Panc1 (cell line): ENCODE results near the gene PLPP7. TPM values are rescaled to one million over a fixed set of nuclear protein-coding genes. Genes with fewer than 3 reads are reported as not detected.

Experiments
- ATAC-seq: fragments of 200-7000 bp; cut with Tn5 transposase; 2 replicates; pipeline ENCODE4 v1.9.1; 2020; ENCODE audit warnings: mild to moderate bottlenecking, moderate library complexity
- BruUV-seq: library from RNA; stranded (reverse); fragments of 400-500 nt; replicated peaks from 2 replicates; lab custom pipeline; 2021; lab: Mats Ljungman, UMichigan
- CTCF ChIA-PET: fragments of 300-600 bp; sonication (Branson Sonifier 250); formaldehyde crosslinking; loops from one replicate; lab custom pipeline; 2022; ENCODE audit warnings: antibody characterized with exemption; lab: Charles Lee
- POLR2A ChIA-PET: fragments of 300-600 bp; sonication (Branson Sonifier 250); formaldehyde crosslinking; loops from one replicate; lab custom pipeline; 2022; ENCODE audit warnings: antibody characterized with exemption; lab: Charles Lee
- DNase-seq: peaks from one replicate; pipeline ENCODE4 v3.0.0-alpha.2; 2010; ENCODE audit warnings: low read depth, low spot score
- H3K27ac ChIP-seq: 2 replicates; pipeline ENCODE4 v1.5.1; 2011; ENCODE audit warnings: mild to moderate bottlenecking, low read length, inconsistent platforms
- H3K27me3 ChIP-seq: fragments of 200-500 bp; sonication (Bioruptor generic); 2 replicates; pipeline ENCODE4 v1.6.0; 2014; ENCODE audit warnings: low read length, inconsistent platforms; ENCODE audit not compliant: control insufficient read depth, insufficient read depth
- H3K36me3 ChIP-seq: fragments of 200-500 bp; sonication (Bioruptor generic); 2 replicates; pipeline ENCODE4 v1.5.1; 2014; ENCODE audit warnings: inconsistent platforms, mild to moderate bottlenecking, low read length, moderate library complexity; ENCODE audit not compliant: control insufficient read depth, insufficient read depth
- H3K4me1 ChIP-seq: 2 replicates; pipeline ENCODE4 v1.5.1; 2011; ENCODE audit warnings: inconsistent platforms, mild to moderate bottlenecking, low read length, moderate library complexity; ENCODE audit not compliant: control insufficient read depth, insufficient read depth
- H3K4me3 ChIP-seq, 2 experiments: 2 replicates each; pipeline ENCODE4 v1.5.1; 2011 to 2012; ENCODE audit warnings: low read depth in 2 of 2, low read length in 2 of 2, mild to moderate bottlenecking in 2 of 2, inconsistent platforms in 1 of 2, moderate library complexity in 1 of 2
- H3K9me3 ChIP-seq: fragments of 200-500 bp; sonication (Bioruptor generic); 2 replicates; pipeline ENCODE4 v1.5.1; 2014; ENCODE audit warnings: low read depth, mild to moderate bottlenecking, inconsistent platforms, low read length, moderate library complexity; ENCODE audit not compliant: control insufficient read depth, insufficient read depth
- CTCF ChIP-seq: fragments of 450-650 bp; IDR thresholded peaks from 2 replicates; pipeline ENCODE4 v1.5.1; 2017; ENCODE audit warnings: mild to moderate bottlenecking
- POLR2AphosphoS5 ChIP-seq: IDR thresholded peaks from 2 replicates; pipeline ENCODE4 v1.6.1; 2012; ENCODE audit warnings: mild to moderate bottlenecking, low read depth, low read length, moderate library complexity
- REST ChIP-seq, 2 experiments: IDR thresholded peaks; 2 replicates each; pipeline ENCODE4 v1.6.1; 2011 to 2012; ENCODE audit warnings: low read depth in 2 of 2, control low read depth in 1 of 2, low read length in 1 of 2, mild to moderate bottlenecking in 1 of 2, moderate library complexity in 1 of 2; ENCODE audit not compliant: insufficient read depth in 1 of 2
- SIN3A ChIP-seq: IDR thresholded peaks from 2 replicates; pipeline ENCODE4 v1.6.1; 2012; ENCODE audit warnings: low read depth, mild to moderate bottlenecking, low read length, moderate library complexity, borderline replicate concordance; ENCODE audit not compliant: insufficient read depth
- TCF7L2 ChIP-seq: IDR thresholded peaks from 2 replicates; pipeline ENCODE4 v1.6.1; 2011; ENCODE audit warnings: mild to moderate bottlenecking, low read depth, low read length, inconsistent platforms
- in situ Hi-C: cut with HindIII; loops from 2 replicates; pipeline ENCODE4 v1.10.0; 2016; ENCODE audit warnings: low sequenced_read_pairs, low pct_unique_long_range_greater_than_20kb
- intact Hi-C: fragments of 100-400 bp; cut with micrococcal nuclease; formaldehyde crosslinking; loops from one replicate; pipeline ENCODE4 v1.10.0; 2022; ENCODE audit not compliant: unreplicated experiment
- total RNA-seq: library from RNA; stranded (reverse); gene quantifications from one replicate; pipeline ENCODE4 v1.2.1, GENCODE V29; 2021; ENCODE audit not compliant: unreplicated experiment

Gene PLPP7
- total RNA-seq, 1 experiment from 2014 or later = 3.3 TPM

- TF ChIP-seq SIN3A (no peak), REST (IDR thresholded peaks at IDR 0.05; ENCODE audit: insufficient read depth in 1 of 2, low read depth in 2 of 2, low read length in 1 of 2) (no peak), POLR2AphosphoS5 (no peak)
- Histone ChIP-seq H3K27me3 (no peaks in the 10 kb centered on the region), H3K4me1 (no peaks in the 10 kb centered on the region), H3K36me3 (no peaks in the 10 kb centered on the region), H3K27ac (no peak overlapping the region), H3K9me3 (no peaks in the 10 kb centered on the region), H3K4me3 (peak overlapping the region; percentile 27 to 34; a peak in 3 of 4 replicates)
- CTCF ChIA-PET = no interaction called here
- no peak for DNase-seq
- BruUV-seq = no TSS peak
- POLR2A ChIA-PET = no interaction called here
- in situ Hi-C loops = no loop called here
- intact Hi-C loops = no loop called here
- ATAC-seq = peak; percentile 16
Observed at GRCh38 chr9:131276891-131277286, 12.6 kb upstream of the PLPP7 start.

GRCh38 chr9:131277287-131277909 lies 12.1 kb upstream of the PLPP7 start:
- DNase-seq = no peak
- H3K27ac ChIP-seq = no peak overlapping the region
- ChIA-PET POLR2A (no interaction called here), CTCF (no interaction called here)
- H3K4me3 ChIP-seq = peak overlapping the region; percentile 27 to 34
- H3K4me1 ChIP-seq = no peaks in the 10 kb centered on the region
- no TSS peak for BruUV-seq
- ATAC-seq = peak; percentile 28
- in situ Hi-C loops (no loop called here), intact Hi-C loops (no loop called here)
- H3K36me3 ChIP-seq = no peaks in the 10 kb centered on the region
- peaks cover 2% of the 10 kb centered on the region; the same call in 1 of the 2 replicates for H3K27me3 ChIP-seq
- H3K9me3 ChIP-seq = no peaks in the 10 kb centered on the region
- TF ChIP-seq POLR2AphosphoS5 (no peak), SIN3A (no peak), CTCF (no peak), REST (IDR thresholded peaks at IDR 0.05; ENCODE audit: insufficient read depth in 1 of 2, low read depth in 2 of 2, low read length in 1 of 2) (no peak), TCF7L2 (no peak)
